Panc1 (cell line): ENCODE results near the gene GPM6B. TPM values are rescaled to one million over a fixed set of nuclear protein-coding genes. Genes with fewer than 3 reads are reported as not detected.

Experiments used
- ATAC-seq: fragments of 200-7000 bp; cut with Tn5 transposase; 2 replicates; pipeline ENCODE4 v1.9.1; 2020; ENCODE audit warnings: mild to moderate bottlenecking, moderate library complexity
- BruUV-seq: library from RNA; stranded (reverse); fragments of 400-500 nt; replicated peaks from 2 replicates; lab custom pipeline; 2021; lab: Mats Ljungman, UMichigan
- CTCF ChIA-PET: fragments of 300-600 bp; sonication (Branson Sonifier 250); formaldehyde crosslinking; loops from one replicate; lab custom pipeline; 2022; ENCODE audit warnings: antibody characterized with exemption; lab: Charles Lee
- POLR2A ChIA-PET: fragments of 300-600 bp; sonication (Branson Sonifier 250); formaldehyde crosslinking; loops from one replicate; lab custom pipeline; 2022; ENCODE audit warnings: antibody characterized with exemption; lab: Charles Lee
- DNase-seq: peaks from one replicate; pipeline ENCODE4 v3.0.0-alpha.2; 2010; ENCODE audit warnings: low read depth, low spot score
- H3K27ac ChIP-seq: 2 replicates; pipeline ENCODE4 v1.5.1; 2011; ENCODE audit warnings: mild to moderate bottlenecking, low read length, inconsistent platforms
- H3K27me3 ChIP-seq: fragments of 200-500 bp; sonication (Bioruptor generic); 2 replicates; pipeline ENCODE4 v1.6.0; 2014; ENCODE audit warnings: low read length, inconsistent platforms; ENCODE audit not compliant: control insufficient read depth, insufficient read depth
- H3K36me3 ChIP-seq: fragments of 200-500 bp; sonication (Bioruptor generic); 2 replicates; pipeline ENCODE4 v1.5.1; 2014; ENCODE audit warnings: inconsistent platforms, mild to moderate bottlenecking, low read length, moderate library complexity; ENCODE audit not compliant: control insufficient read depth, insufficient read depth
- H3K4me1 ChIP-seq: 2 replicates; pipeline ENCODE4 v1.5.1; 2011; ENCODE audit warnings: inconsistent platforms, mild to moderate bottlenecking, low read length, moderate library complexity; ENCODE audit not compliant: control insufficient read depth, insufficient read depth
- H3K4me3 ChIP-seq, 2 experiments: 2 replicates each; pipeline ENCODE4 v1.5.1; 2011 to 2012; ENCODE audit warnings: low read depth in 2 of 2, low read length in 2 of 2, mild to moderate bottlenecking in 2 of 2, inconsistent platforms in 1 of 2, moderate library complexity in 1 of 2
- H3K9me3 ChIP-seq: fragments of 200-500 bp; sonication (Bioruptor generic); 2 replicates; pipeline ENCODE4 v1.5.1; 2014; ENCODE audit warnings: low read depth, mild to moderate bottlenecking, inconsistent platforms, low read length, moderate library complexity; ENCODE audit not compliant: control insufficient read depth, insufficient read depth
- POLR2AphosphoS5 ChIP-seq: IDR thresholded peaks from 2 replicates; pipeline ENCODE4 v1.6.1; 2012; ENCODE audit warnings: mild to moderate bottlenecking, low read depth, low read length, moderate library complexity
- REST ChIP-seq, 2 experiments: IDR thresholded peaks; 2 replicates each; pipeline ENCODE4 v1.6.1; 2011 to 2012; ENCODE audit warnings: low read depth in 2 of 2, control low read depth in 1 of 2, low read length in 1 of 2, mild to moderate bottlenecking in 1 of 2, moderate library complexity in 1 of 2; ENCODE audit not compliant: insufficient read depth in 1 of 2
- SIN3A ChIP-seq: IDR thresholded peaks from 2 replicates; pipeline ENCODE4 v1.6.1; 2012; ENCODE audit warnings: low read depth, mild to moderate bottlenecking, low read length, moderate library complexity, borderline replicate concordance; ENCODE audit not compliant: insufficient read depth
- TCF7L2 ChIP-seq: IDR thresholded peaks from 2 replicates; pipeline ENCODE4 v1.6.1; 2011; ENCODE audit warnings: mild to moderate bottlenecking, low read depth, low read length, inconsistent platforms
- in situ Hi-C: cut with HindIII; loops from 2 replicates; pipeline ENCODE4 v1.10.0; 2016; ENCODE audit warnings: low sequenced_read_pairs, low pct_unique_long_range_greater_than_20kb
- intact Hi-C: fragments of 100-400 bp; cut with micrococcal nuclease; formaldehyde crosslinking; loops from one replicate; pipeline ENCODE4 v1.10.0; 2022; ENCODE audit not compliant: unreplicated experiment
- total RNA-seq: library from RNA; stranded (reverse); gene quantifications from one replicate; pipeline ENCODE4 v1.2.1, GENCODE V29; 2021; ENCODE audit not compliant: unreplicated experiment
- TF ChIP-seq, protein P1 (sequence below): fragments of 450-650 bp; IDR thresholded peaks from 2 replicates; pipeline ENCODE4 v1.5.1; 2017; ENCODE audit warnings: mild to moderate bottlenecking

The GPM6B gene
- total RNA-seq, 1 experiment from 2014 or later: not detected

DNA sequence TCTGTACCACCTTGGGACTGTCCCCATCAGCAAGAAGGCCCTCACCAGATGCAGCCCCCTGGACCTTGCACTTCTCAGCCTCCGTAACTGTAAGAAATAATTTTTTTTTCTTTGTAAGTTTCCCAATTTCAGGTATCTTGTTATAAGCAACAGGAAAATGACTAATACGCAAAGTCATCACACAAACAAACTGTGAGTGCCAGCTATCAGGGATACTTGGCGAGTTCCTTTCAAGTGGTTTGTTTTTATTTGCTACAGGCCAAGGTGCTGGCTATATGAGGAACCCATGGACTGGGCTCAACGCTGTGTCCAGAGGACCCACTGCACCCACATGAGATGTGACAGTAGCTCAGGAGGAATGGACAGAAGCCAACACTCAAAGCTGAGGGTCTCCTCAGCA, 11.5 kb upstream of the GPM6B start:
- POLR2A ChIA-PET: no interaction called here
- TF ChIP-seq POLR2AphosphoS5 (no peak), SIN3A (no peak), REST (IDR thresholded peaks at IDR 0.05; ENCODE audit: insufficient read depth in 1 of 2, low read depth in 2 of 2, low read length in 1 of 2) (no peak)
- H3K4me1 ChIP-seq: no peaks in the 10 kb centered on the region
- intact Hi-C loops: no loop called here
- no peak for ATAC-seq
- H3K9me3 ChIP-seq: no peaks in the 10 kb centered on the region
- CTCF ChIA-PET: no interaction called here
- in situ Hi-C loops: no loop called here
- no TSS peak for BruUV-seq
- no peak overlapping the region for H3K27ac ChIP-seq
- DNase-seq: no peak
- no peaks in the 10 kb centered on the region for H3K27me3 ChIP-seq
- no peak overlapping the region for H3K4me3 ChIP-seq
- H3K36me3 ChIP-seq: no peaks in the 10 kb centered on the region

DNA sequence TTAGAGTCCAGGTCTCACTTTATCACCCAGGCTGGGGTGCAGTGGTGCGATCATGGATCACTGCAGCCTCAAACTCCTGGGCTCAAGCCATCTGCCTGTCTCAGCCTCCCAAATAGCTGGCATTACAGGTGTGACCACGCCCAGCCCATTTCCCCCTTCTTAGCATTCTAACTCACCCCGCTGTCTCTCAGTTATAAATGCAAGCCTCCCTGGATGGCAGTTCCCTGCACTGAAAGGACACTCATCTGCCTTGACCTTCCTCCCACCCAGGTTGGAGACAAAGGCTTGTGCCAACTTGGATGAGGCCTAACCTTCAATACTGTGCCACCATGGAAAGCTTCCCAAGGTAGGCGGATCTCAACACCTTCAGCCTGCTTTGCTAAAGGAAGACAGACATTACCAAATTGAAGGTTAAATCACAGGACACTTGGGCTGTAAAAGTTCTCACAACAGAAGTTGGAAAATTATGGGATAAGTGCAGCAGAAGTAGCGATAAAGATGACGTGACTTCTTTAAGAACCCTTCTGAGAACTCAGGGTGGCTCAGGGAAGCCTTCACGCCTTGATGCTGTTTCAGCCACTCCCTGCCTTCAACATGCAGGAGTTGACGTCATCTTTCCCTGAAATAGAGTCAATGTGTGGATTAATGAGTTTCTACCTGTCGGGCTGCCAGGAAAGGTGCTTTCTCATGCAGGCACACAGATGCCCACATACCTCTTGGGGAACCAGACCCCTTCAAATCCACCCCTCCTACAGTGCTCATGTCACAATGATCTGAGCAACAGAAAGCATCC, 10.6 kb upstream of the GPM6B start:
- no TSS peak for BruUV-seq
- Histone ChIP-seq H3K27me3 (no peaks in the 10 kb centered on the region), H3K9me3 (no peaks in the 10 kb centered on the region), H3K36me3 (no peaks in the 10 kb centered on the region), H3K4me1 (no peaks in the 10 kb centered on the region), H3K27ac (no peak overlapping the region), H3K4me3 (no peak overlapping the region)
- TF ChIP-seq TCF7L2 (no peak), REST (IDR thresholded peaks at IDR 0.05; ENCODE audit: insufficient read depth in 1 of 2, low read depth in 2 of 2, low read length in 1 of 2) (no peak), POLR2AphosphoS5 (no peak), SIN3A (no peak)
- TF ChIP-seq, protein P1, sequence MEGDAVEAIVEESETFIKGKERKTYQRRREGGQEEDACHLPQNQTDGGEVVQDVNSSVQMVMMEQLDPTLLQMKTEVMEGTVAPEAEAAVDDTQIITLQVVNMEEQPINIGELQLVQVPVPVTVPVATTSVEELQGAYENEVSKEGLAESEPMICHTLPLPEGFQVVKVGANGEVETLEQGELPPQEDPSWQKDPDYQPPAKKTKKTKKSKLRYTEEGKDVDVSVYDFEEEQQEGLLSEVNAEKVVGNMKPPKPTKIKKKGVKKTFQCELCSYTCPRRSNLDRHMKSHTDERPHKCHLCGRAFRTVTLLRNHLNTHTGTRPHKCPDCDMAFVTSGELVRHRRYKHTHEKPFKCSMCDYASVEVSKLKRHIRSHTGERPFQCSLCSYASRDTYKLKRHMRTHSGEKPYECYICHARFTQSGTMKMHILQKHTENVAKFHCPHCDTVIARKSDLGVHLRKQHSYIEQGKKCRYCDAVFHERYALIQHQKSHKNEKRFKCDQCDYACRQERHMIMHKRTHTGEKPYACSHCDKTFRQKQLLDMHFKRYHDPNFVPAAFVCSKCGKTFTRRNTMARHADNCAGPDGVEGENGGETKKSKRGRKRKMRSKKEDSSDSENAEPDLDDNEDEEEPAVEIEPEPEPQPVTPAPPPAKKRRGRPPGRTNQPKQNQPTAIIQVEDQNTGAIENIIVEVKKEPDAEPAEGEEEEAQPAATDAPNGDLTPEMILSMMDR: no peak
- ChIA-PET POLR2A (no interaction called here), CTCF (no interaction called here)
- in situ Hi-C loops (no loop called here), intact Hi-C loops (no loop called here)
- ATAC-seq: no peak
- no peak for DNase-seq
